Right renal pelvis (tissue), 4 donors: ENCODE measurements around the gene TCF15. TPM values are rescaled to one million over a fixed set of nuclear protein-coding genes. Genes with fewer than 3 reads are reported as not detected.

Experiments
- DNase-seq, 4 donors: peaks; one replicate each; pipeline ENCODE4 v3.0.0-alpha.2; 2013; ENCODE audit warnings: low read depth in 4 of 4, low spot score in 3 of 4, missing footprints in 1 of 4
- polyA plus RNA-seq, 4 donors: library from polyadenylated mRNA; unstranded; fragments of 120-200 nt; gene quantifications; one replicate each; pipeline ENCODE4 v1.2.1, GENCODE V29; 2013; ENCODE audit not compliant: insufficient read length in 4 of 4

TCF15 gene
- polyA plus RNA-seq, 4 donors, result 0.69 to 1.8 (median 1.1) TPM

- no peak for DNase-seq
These were observed 52.0 kb downstream of the TCF15 start for GRCh38 chr20:558117-558516.

DNA sequence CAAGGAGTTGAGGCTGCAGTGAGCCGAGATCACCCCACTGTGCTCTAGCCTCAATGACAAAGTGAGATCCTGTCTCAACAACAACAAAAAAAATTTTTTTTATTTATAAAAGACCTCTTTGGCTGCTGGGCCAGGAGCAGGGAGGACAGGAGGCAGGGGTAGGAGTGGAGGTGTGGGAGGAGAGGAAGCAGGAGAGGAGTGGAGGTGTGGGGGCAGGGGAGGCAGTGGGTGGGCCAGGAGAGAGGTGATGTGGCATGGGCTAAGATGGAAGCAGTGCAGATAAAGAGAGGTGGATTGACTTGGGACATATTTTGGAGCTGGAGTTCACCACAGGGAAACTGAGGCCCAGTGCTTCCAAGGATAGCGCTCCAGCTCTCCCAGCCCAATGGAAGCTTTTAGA lies 53.1 kb downstream of the TCF15 start:
- no peak for DNase-seq

- no peak for DNase-seq
These were observed 54.1 kb downstream of the TCF15 start for GRCh38 chr20:555976-556385.

Other genes with a start within 250 kb of the TCF15 start
- gene TRIB3, start 229.5 kb downstream of the TCF15 start, polyA plus RNA-seq, result 1 to 10 TPM; 3.2 to 5.5 (median 4.0) TPM
- 10 to 100 TPM; 74.1 to 89.0 (median 80.0) TPM for gene RBCK1, start 202.0 kb downstream of the TCF15 start, polyA plus RNA-seq
- 10 to 100 TPM; 30.5 to 37.1 (median 33.6) TPM for gene TBC1D20, start 147.8 kb downstream of the TCF15 start, polyA plus RNA-seq
- gene CSNK2A1, start 66.5 kb downstream of the TCF15 start, polyA plus RNA-seq, result 100 to 1,000 TPM; 115 to 162 (median 154) TPM
- gene SRXN1, start 42.9 kb upstream of the TCF15 start, polyA plus RNA-seq, result 10 to 100 TPM; 12.4 to 15.5 (median 13.7) TPM
- gene SCRT2, start 65.5 kb upstream of the TCF15 start, polyA plus RNA-seq, result under 1 TPM in 3 of 4 donors, not detected in 1; 0.04 to 0.10 (median 0.05) TPM
- 1 to 10 TPM; 3.7 to 6.4 (median 4.4) TPM for gene SLC52A3, start 158.2 kb upstream of the TCF15 start, polyA plus RNA-seq
- 10 to 100 TPM in 2 of 4 donors, 1 to 10 TPM in 2; 7.1 to 12.2 (median 9.1) TPM for gene FAM110A, start 223.4 kb upstream of the TCF15 start, polyA plus RNA-seq